ACHN (cell line): ENCODE measurements around the gene FOXL2NB.

Experiments
- DNase-seq: peaks from one replicate; pipeline ENCODE4 v3.0.0-alpha.2; 2015
- in situ Hi-C: cut with HindIII; loops from 2 replicates; pipeline ENCODE4 v1.10.0; 2017; ENCODE audit warnings: low sequenced_read_pairs, low pct_ligation_motif_present, low pct_unique_long_range_greater_than_20kb

FOXL2NB gene

DNA sequence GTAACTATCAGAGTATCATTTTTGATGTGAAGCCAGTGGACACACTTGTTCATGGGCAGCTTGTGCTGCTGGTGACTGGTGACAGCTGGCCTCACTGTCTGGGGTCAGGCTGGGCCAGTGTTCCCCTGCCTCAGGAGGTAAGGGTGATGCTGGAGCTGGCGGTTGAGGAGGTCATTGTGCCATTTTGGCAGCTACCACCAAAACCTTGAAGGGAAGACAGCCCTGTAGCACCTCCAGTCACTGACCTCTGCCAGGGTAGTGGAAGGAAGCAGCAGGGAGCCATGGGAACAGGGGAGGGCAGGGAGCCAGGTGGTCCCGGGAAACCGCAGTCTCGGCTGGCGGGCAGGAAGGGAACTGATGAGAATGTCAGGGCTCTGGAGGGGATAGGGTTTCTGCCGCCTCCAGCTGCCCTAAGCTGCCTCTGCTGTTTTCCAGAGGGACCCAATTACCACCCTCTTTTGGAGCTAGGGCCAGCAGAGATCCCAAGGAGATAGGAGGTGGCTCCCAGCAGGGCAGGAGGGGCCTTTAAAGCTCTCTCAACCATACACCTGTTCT is 24.8 kb downstream of the FOXL2NB start:
- DNase-seq, result no peak
- in situ Hi-C loops, result no loop called here

DNA sequence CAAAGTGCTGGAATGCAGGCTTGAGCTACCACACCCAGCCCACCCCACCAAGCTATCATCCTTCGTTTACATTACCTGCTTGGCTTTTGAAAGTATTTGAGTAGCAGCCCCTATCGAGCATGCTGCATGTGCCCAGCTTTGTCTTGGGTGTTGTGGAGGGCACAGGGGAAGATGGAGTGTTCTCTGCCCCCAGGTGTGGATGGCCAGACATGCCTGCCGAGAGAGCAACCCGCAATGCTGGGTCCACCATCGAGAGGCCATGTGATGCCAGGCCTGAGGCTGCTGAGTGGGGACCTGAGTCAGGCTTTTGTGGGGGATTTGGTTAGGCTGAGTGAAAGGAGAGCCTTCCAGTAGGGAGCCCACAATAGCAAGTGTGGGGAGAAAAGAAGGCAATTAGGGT is 25.9 kb downstream of the FOXL2NB start:
- in situ Hi-C loops, result no loop called here
- no peak for DNase-seq

DNA sequence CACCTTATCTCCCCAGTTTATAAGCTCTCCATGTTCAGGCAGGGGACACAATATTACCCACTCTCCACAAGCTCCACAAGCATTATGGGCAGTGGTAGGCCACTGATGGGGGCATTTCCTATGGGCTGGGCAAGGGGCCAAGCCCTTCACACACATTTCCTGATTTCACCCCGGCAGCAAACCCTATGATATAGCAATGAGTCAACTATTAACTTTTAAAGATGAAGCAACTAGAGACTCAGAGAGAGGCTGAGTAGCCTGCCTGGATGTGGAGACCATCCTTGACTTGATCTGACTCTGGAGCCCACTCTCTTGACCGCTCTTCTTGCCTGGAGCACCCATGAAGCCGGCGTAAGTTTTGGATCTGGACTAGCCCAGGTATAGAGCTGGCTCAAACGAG is 27.4 kb downstream of the FOXL2NB start:
- in situ Hi-C loops, result no loop called here
- DNase-seq, result peak; percentile 49

GRCh38 chr3:138975351-138975750 is 28.3 kb downstream of the FOXL2NB start:
- in situ Hi-C loops, result no loop called here

GRCh38 chr3:138976047-138976446 is 29.0 kb downstream of the FOXL2NB start:
- in situ Hi-C loops, result no loop called here
- no peak for DNase-seq

More at GRCh38 chr3:138975351-138975750, 28.3 kb downstream of the FOXL2NB start:
- DNase-seq, result no peak

DNA sequence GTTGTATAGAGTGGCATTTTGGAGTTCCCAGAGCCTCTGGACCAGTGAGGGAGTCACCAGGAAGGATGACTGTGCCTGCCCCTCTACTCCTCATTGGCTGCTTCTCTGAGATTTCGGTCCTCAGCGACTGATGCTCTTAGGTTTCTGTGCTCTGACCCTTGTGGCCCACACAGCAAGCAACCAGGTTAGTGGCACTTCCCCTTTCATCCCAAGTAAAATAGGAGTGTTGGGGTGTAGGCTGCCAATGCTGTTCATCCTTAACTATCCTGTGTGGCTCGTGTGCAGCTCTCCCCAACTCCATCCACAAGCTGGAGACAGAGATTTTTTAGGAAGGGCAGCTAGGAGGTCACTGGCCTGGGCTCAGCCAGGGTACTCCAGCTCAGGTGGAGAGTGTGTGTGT is 37.8 kb downstream of the FOXL2NB start:
- DNase-seq, result no peak
- in situ Hi-C loops, result no loop called here

DNA sequence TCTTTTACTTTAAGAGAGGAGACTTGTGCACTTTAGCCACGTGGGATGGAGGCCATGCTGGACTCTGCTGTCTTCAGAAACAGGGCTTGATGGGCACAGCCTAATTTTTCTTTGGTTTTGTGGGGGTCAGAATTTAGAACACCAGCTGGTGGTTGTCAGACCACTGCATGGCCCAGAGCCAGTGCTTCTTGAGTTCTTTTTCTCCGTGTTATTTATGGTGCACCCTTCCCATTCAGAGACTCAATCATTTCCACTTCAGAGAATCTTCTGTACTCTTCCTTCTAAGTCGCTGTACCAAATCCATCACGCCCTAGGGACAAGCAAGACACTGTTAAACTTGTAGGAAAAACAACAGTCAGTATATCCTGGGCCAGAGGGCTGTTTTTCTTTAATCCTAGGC is 38.9 kb downstream of the FOXL2NB start:
- in situ Hi-C loops, result no loop called here
- no peak for DNase-seq

DNA sequence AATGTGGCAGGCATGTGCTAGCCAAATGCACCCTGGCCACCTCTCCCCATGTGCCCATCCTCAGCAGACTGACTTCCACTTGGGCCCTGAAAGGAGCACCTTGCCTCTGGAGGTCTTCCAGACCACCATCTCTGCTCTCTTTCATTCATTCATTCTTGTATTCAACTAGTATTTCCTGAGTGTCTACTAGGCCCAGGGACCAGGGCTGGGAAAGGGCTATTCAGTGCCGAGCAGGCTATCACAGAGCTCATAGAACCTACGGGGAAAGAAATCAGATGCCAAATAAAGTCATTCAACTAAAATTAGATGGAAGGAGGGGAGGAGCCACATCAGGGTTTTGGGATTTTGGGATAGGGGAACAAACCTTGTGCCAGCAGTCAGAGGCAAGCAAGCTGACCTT is 40.2 kb downstream of the FOXL2NB start:
- in situ Hi-C loops, result no loop called here
- no peak for DNase-seq

GRCh38 chr3:138995706-138996105 is 48.7 kb downstream of the FOXL2NB start:
- in situ Hi-C loops, result no loop called here
- DNase-seq, result no peak
